Measurements from ENCODE around the gene DYSF. TPM values are rescaled to one million over a fixed set of nuclear protein-coding genes. Genes with fewer than 3 reads are reported as not detected.

The DYSF gene
- total RNA-seq, 4 donors from 2014 or later: 2.4 to 10.6 (median 4.3) TPM

DNA sequence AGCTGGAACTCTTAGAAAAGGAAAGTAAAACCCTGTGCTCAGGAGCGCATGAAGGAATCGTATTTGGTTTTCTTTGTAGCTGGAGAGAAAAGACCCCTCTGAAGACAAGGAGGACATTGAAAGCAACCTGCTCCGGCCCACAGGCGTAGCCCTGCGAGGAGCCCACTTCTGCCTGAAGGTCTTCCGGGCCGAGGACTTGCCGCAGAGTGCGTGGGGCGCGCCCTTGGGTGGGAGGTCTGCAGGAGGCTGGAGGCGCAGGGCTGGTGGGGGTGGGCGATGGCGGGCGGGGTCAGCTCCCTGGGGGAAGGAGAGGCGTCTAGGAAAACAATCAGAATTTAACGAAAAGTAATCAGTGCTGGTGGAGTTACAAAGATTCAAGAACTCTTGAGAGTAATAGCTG, 72.8 kb downstream of the DYSF start:
- no peak for TF ChIP-seq POLR2A (IDR thresholded peaks at IDR 0.05)
- TF ChIP-seq, protein P1, sequence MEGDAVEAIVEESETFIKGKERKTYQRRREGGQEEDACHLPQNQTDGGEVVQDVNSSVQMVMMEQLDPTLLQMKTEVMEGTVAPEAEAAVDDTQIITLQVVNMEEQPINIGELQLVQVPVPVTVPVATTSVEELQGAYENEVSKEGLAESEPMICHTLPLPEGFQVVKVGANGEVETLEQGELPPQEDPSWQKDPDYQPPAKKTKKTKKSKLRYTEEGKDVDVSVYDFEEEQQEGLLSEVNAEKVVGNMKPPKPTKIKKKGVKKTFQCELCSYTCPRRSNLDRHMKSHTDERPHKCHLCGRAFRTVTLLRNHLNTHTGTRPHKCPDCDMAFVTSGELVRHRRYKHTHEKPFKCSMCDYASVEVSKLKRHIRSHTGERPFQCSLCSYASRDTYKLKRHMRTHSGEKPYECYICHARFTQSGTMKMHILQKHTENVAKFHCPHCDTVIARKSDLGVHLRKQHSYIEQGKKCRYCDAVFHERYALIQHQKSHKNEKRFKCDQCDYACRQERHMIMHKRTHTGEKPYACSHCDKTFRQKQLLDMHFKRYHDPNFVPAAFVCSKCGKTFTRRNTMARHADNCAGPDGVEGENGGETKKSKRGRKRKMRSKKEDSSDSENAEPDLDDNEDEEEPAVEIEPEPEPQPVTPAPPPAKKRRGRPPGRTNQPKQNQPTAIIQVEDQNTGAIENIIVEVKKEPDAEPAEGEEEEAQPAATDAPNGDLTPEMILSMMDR (IDR thresholded peaks at IDR 0.05): no peak
- no peaks in the 10 kb centered on the region for H3K9me3 ChIP-seq
- intact Hi-C loops (cut with DNase I): no loop called here
- H3K27me3 ChIP-seq: peaks cover 0 to 9% (median 0%) of the 10 kb centered on the region in 4 donors
- H3K4me3 ChIP-seq: no peak overlapping the region
- H3K4me1 ChIP-seq: no peaks in the 10 kb centered on the region
- H3K36me3 ChIP-seq: peaks cover 0 to 6% (median 0%) of the 10 kb centered on the region in 3 donors
- H3K27ac ChIP-seq: no peak overlapping the region
- 75 to 91% methylated on average over 4 to 12 of the region's 17 CpGs for WGBS, 2 donors
- no peak for DNase-seq

DNA sequence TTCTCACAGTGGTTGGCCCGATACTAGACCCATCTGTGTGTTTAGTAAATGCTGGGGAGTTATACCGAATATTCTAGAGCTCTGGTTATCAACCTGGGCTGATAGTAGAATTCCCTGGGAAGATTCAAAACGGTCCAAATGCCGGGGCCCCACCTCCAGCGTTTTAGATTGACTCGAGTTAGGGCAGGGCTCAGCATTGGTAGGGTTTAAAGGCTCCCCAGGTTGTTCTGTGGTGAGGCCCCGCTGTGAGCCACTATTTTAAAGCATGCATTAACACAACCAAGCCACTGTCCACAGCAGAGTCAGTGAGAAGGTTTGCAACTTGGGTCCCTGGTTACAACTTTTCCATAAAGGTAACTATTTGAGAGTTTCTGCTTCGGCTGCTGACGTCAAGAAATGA, 73.6 kb downstream of the DYSF start:
- WGBS, 2 donors: 66 to 70% methylated on average over 9 of the region's 9 CpGs
- Histone ChIP-seq H3K9me3 (no peaks in the 10 kb centered on the region), H3K4me1 (no peaks in the 10 kb centered on the region), H3K27me3 (peaks cover 0 to 9% (median 0%) of the 10 kb centered on the region in 4 donors), H3K27ac (no peak overlapping the region), H3K4me3 (no peak overlapping the region), H3K36me3 (peaks cover 0 to 6% (median 0%) of the 10 kb centered on the region in 3 donors)
- TF ChIP-seq, protein P1 (IDR thresholded peaks at IDR 0.05): no peak
- no peak for TF ChIP-seq POLR2A (IDR thresholded peaks at IDR 0.05)
- intact Hi-C loops (cut with DNase I): no loop called here
- DNase-seq: no peak

DNA sequence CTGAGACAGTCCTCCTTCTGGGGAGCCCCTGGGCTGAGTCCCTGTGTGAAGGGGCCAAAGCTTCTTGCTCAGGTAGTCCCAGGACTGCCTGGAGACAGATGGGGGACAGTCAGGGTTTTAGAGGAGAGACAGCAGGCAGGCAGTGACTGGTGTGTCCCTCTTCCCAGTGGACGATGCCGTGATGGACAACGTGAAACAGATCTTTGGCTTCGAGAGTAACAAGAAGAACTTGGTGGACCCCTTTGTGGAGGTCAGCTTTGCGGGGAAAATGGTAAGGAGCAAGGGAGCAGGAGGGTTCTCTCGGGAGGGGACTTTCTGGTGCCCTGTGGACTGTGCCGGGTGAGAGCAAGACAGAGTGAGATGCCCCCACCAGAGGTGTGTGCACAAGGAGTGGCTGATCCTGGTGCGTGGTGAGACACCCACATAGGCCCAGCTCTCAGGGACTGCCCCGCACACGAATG, 74.8 kb downstream of the DYSF start:
- H3K27me3 ChIP-seq: peaks cover 0 to 9% (median 0%) of the 10 kb centered on the region in 4 donors
- TF ChIP-seq POLR2A (IDR thresholded peaks at IDR 0.05): no peak
- TF ChIP-seq, protein P1 (IDR thresholded peaks at IDR 0.05): no peak
- H3K27ac ChIP-seq: no peak overlapping the region
- intact Hi-C loops (cut with DNase I): no loop called here
- H3K9me3 ChIP-seq: no peaks in the 10 kb centered on the region
- WGBS, 2 donors: 83 to 84% methylated on average over 6 to 10 of the region's 10 CpGs
- peaks cover 0 to 6% (median 0%) of the 10 kb centered on the region in 3 donors for H3K36me3 ChIP-seq
- DNase-seq: no peak
- no peak overlapping the region for H3K4me3 ChIP-seq
- H3K4me1 ChIP-seq: no peaks in the 10 kb centered on the region

DNA sequence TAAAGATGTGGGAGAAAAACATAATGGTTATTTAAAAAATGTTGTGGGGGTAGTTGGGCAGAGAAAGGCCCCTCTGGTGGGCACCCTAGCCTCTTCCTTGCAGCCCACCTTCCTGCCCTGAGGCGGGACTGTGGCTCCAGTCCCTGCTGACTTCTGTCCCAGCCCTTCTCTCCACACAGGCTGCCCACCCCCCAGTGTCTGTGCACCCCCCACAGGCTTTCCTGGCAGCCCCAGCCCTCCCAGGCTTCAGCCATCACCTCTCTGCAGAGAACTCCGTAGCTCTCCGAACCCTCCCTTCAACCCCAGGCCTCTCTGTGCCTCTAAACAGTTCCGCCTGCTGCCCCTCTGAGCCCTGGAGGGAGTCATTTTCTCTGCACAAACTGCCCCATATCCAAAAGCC, 75.4 kb downstream of the DYSF start:
- H3K36me3 ChIP-seq: peaks cover 0 to 6% (median 0%) of the 10 kb centered on the region in 3 donors
- peaks cover 0 to 9% (median 0%) of the 10 kb centered on the region in 4 donors for H3K27me3 ChIP-seq
- 77 to 87% methylated on average over 4 of the region's 4 CpGs for WGBS, 2 donors
- no peak for DNase-seq
- H3K4me3 ChIP-seq: no peak overlapping the region
- no peaks in the 10 kb centered on the region for H3K4me1 ChIP-seq
- intact Hi-C loops (cut with DNase I): no loop called here
- H3K9me3 ChIP-seq: no peaks in the 10 kb centered on the region
- no peak for TF ChIP-seq POLR2A (IDR thresholded peaks at IDR 0.05)
- TF ChIP-seq, protein P1 (IDR thresholded peaks at IDR 0.05): no peak
- no peak overlapping the region for H3K27ac ChIP-seq

DNA sequence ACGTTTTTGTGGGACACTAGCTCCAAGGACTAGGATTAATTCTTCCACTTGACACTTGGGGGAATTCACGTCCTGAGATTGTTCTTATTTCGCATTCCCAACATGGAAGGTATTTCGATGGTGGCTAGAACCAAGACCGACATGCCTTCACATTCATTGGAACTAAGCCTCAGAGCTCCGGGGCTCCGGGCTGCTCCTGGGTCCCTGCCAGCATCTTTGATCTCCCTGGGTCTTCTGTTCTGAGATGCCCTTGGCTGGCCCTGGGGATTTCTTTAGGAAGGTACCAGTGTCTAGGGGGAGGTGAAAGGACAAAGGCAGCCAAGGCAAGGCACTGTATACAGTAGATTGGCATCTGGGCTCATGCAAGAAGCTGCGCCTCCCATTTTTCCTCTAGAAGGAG, 76.8 kb downstream of the DYSF start:
- no peak for TF ChIP-seq POLR2A (IDR thresholded peaks at IDR 0.05)
- peaks cover 0 to 9% (median 0%) of the 10 kb centered on the region in 4 donors for H3K27me3 ChIP-seq
- no peaks in the 10 kb centered on the region for H3K4me1 ChIP-seq
- 64 to 67% methylated on average over 8 of the region's 8 CpGs for WGBS, 2 donors
- no peak overlapping the region for H3K27ac ChIP-seq
- peaks cover 0 to 6% (median 0%) of the 10 kb centered on the region in 3 donors for H3K36me3 ChIP-seq
- DNase-seq: no peak
- no peaks in the 10 kb centered on the region for H3K9me3 ChIP-seq
- intact Hi-C loops (cut with DNase I): no loop called here
- no peak overlapping the region for H3K4me3 ChIP-seq

Data from esophagus squamous epithelium (tissue), 5 donors.